Measurements from ENCODE around the gene CXXC4.

Gene CXXC4

DNA sequence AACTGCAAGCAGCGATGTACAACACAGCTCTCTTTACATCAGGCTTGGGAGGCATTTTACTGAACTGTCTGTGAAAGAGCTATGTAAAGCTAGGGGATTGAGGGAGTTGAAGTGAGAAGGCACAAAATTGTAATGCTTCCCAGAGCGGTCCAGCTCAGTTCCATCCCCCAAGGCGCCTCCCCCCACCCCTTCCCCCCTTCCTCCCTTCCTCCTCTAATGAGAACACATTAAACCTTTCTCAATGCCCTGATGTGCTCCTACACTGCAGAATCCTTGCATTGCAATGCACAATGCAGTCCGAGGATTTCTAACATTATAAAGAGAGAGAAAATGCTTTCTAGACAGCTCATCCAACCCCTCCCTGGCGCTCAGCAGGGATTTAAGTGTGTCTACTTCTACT is 73.9 kb downstream of the CXXC4 start:
- DNase-seq (ENCODE audit: low read depth in 2 of 2): no peak

Data from stimulated activated CD8-positive, alpha-beta memory T cell treated with anti-CD3 and anti-CD28 coated beads, Interleukin-7, amount 100 ng/mL, for 1 hour (primary cell).